Panc1 (cell line): ENCODE measurements around the gene POLR3A. TPM values are rescaled to one million over a fixed set of nuclear protein-coding genes. Genes with fewer than 3 reads are reported as not detected.
A peak's percentile ranks its signal among the peaks of the same experiment; 100 is the strongest.

Experiments
- ATAC-seq: fragments of 200-7000 bp; cut with Tn5 transposase; 2 replicates; pipeline ENCODE4 v1.9.1; 2020; ENCODE audit warnings: mild to moderate bottlenecking, moderate library complexity
- BruUV-seq: library from RNA; stranded (reverse); fragments of 400-500 nt; replicated peaks from 2 replicates; lab custom pipeline; 2021; lab: Mats Ljungman, UMichigan
- CTCF ChIA-PET: fragments of 300-600 bp; sonication (Branson Sonifier 250); formaldehyde crosslinking; loops from one replicate; lab custom pipeline; 2022; ENCODE audit warnings: antibody characterized with exemption; lab: Charles Lee
- POLR2A ChIA-PET: fragments of 300-600 bp; sonication (Branson Sonifier 250); formaldehyde crosslinking; loops from one replicate; lab custom pipeline; 2022; ENCODE audit warnings: antibody characterized with exemption; lab: Charles Lee
- DNase-seq: peaks from one replicate; pipeline ENCODE4 v3.0.0-alpha.2; 2010; ENCODE audit warnings: low read depth, low spot score
- H3K27ac ChIP-seq: 2 replicates; pipeline ENCODE4 v1.5.1; 2011; ENCODE audit warnings: mild to moderate bottlenecking, low read length, inconsistent platforms
- H3K27me3 ChIP-seq: fragments of 200-500 bp; sonication (Bioruptor generic); 2 replicates; pipeline ENCODE4 v1.6.0; 2014; ENCODE audit warnings: low read length, inconsistent platforms; ENCODE audit not compliant: control insufficient read depth, insufficient read depth
- H3K36me3 ChIP-seq: fragments of 200-500 bp; sonication (Bioruptor generic); 2 replicates; pipeline ENCODE4 v1.5.1; 2014; ENCODE audit warnings: inconsistent platforms, mild to moderate bottlenecking, low read length, moderate library complexity; ENCODE audit not compliant: control insufficient read depth, insufficient read depth
- H3K4me1 ChIP-seq: 2 replicates; pipeline ENCODE4 v1.5.1; 2011; ENCODE audit warnings: inconsistent platforms, mild to moderate bottlenecking, low read length, moderate library complexity; ENCODE audit not compliant: control insufficient read depth, insufficient read depth
- H3K4me3 ChIP-seq, 2 experiments: 2 replicates each; pipeline ENCODE4 v1.5.1; 2011 to 2012; ENCODE audit warnings: low read depth in 2 of 2, low read length in 2 of 2, mild to moderate bottlenecking in 2 of 2, inconsistent platforms in 1 of 2, moderate library complexity in 1 of 2
- H3K9me3 ChIP-seq: fragments of 200-500 bp; sonication (Bioruptor generic); 2 replicates; pipeline ENCODE4 v1.5.1; 2014; ENCODE audit warnings: low read depth, mild to moderate bottlenecking, inconsistent platforms, low read length, moderate library complexity; ENCODE audit not compliant: control insufficient read depth, insufficient read depth
- CTCF ChIP-seq: fragments of 450-650 bp; IDR thresholded peaks from 2 replicates; pipeline ENCODE4 v1.5.1; 2017; ENCODE audit warnings: mild to moderate bottlenecking
- POLR2AphosphoS5 ChIP-seq: IDR thresholded peaks from 2 replicates; pipeline ENCODE4 v1.6.1; 2012; ENCODE audit warnings: mild to moderate bottlenecking, low read depth, low read length, moderate library complexity
- REST ChIP-seq, 2 experiments: IDR thresholded peaks; 2 replicates each; pipeline ENCODE4 v1.6.1; 2011 to 2012; ENCODE audit warnings: low read depth in 2 of 2, control low read depth in 1 of 2, low read length in 1 of 2, mild to moderate bottlenecking in 1 of 2, moderate library complexity in 1 of 2; ENCODE audit not compliant: insufficient read depth in 1 of 2
- SIN3A ChIP-seq: IDR thresholded peaks from 2 replicates; pipeline ENCODE4 v1.6.1; 2012; ENCODE audit warnings: low read depth, mild to moderate bottlenecking, low read length, moderate library complexity, borderline replicate concordance; ENCODE audit not compliant: insufficient read depth
- TCF7L2 ChIP-seq: IDR thresholded peaks from 2 replicates; pipeline ENCODE4 v1.6.1; 2011; ENCODE audit warnings: mild to moderate bottlenecking, low read depth, low read length, inconsistent platforms
- in situ Hi-C: cut with HindIII; loops from 2 replicates; pipeline ENCODE4 v1.10.0; 2016; ENCODE audit warnings: low sequenced_read_pairs, low pct_unique_long_range_greater_than_20kb
- intact Hi-C: fragments of 100-400 bp; cut with micrococcal nuclease; formaldehyde crosslinking; loops from one replicate; pipeline ENCODE4 v1.10.0; 2022; ENCODE audit not compliant: unreplicated experiment
- total RNA-seq: library from RNA; stranded (reverse); gene quantifications from one replicate; pipeline ENCODE4 v1.2.1, GENCODE V29; 2021; ENCODE audit not compliant: unreplicated experiment

Gene POLR3A
- total RNA-seq, 1 experiment from 2014 or later, result 26.3 TPM

DNA sequence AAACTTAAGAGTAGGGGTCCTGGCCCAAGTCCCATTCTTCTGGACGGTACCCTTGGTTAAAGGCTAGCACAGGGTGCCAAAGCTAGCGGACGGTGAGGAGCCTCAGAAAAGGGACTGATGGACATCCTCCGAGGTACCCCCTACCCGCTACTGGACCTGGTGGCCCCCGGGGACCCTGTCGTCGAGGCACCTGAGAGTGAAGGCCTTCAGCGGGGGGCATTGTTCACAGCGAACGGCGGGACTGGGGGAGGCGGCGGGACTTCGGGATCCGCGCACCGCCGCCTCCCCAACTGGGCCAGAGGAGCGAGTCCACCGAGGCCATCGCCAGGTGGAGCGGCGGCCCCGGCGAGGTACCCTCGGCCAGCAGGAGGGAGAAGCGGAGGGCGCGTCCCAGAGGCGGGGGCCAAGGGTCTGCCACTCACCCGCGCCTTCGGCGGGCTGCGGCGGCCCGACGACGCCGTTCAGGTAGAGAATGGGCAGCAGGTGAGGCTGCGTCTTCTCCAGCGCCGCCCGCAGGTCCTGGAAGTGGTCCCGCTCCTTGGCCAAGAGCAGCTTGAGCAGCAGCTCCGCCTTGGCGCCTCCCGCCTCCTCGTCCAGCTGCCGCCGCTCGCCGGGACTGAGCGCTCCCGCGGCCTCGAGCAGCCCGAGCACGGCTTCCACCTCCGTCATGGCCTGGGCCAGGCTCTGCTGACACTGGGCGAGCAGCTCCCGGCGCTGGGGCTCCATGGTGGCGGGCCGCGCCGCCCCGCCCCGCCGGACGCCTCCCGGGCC is 103.3 kb downstream of the POLR3A start:
- no peak for DNase-seq
- H3K27ac ChIP-seq, result peak overlapping the region; percentile 84
- no peaks in the 10 kb centered on the region for H3K27me3 ChIP-seq
- H3K4me1 ChIP-seq, result peaks cover 32% of the 10 kb centered on the region
- H3K36me3 ChIP-seq, result no peaks in the 10 kb centered on the region
- peak overlapping the region; percentile 75 to 81 for H3K4me3 ChIP-seq
- CTCF ChIA-PET, result no interaction called here
- in situ Hi-C loops, result no loop called here
- no TSS peak for BruUV-seq
- TF ChIP-seq SIN3A (0 out of 2 replicates have a peak, but pooled peaks have one; percentile 40), POLR2AphosphoS5 (no peak), REST (IDR thresholded peaks at IDR 0.05; ENCODE audit: insufficient read depth in 1 of 2, low read depth in 2 of 2, low read length in 1 of 2) (no peak), CTCF (no peak), TCF7L2 (no peak)
- H3K9me3 ChIP-seq, result no peaks in the 10 kb centered on the region
- intact Hi-C loops, result no loop called here
- ATAC-seq, result peak; percentile 70
- POLR2A ChIA-PET, result interaction anchor here (0.6 kb wide), 1 partner anchor 855 kb away, joined by 3 read pairs; no protein-coding TSS in a partner anchor

DNA sequence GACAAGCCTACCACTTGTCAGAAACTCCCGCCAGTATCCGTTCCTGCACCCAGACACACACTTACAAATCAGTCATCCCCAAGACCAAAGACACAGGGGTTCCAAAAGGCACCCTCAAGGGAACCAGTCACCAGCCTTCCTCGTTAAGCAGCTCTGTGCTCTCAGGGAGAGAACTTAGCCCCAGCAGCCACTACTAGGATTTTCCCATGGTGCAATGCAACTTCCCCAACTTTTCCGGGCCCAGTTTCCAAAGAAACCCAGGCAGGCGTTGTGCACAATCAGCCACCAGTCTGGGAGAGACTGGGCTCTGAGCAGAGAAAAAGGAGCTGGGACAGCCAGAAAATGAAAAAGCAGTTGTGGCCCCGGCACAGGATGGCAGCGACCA is 103.9 kb downstream of the POLR3A start:
- no peaks in the 10 kb centered on the region for H3K27me3 ChIP-seq
- POLR2A ChIA-PET, result no interaction called here
- CTCF ChIA-PET, result no interaction called here
- peak; percentile 40; the same call in 1 of the 2 replicates for ATAC-seq
- BruUV-seq, result no TSS peak
- peak overlapping the region; percentile 75 to 81 for H3K4me3 ChIP-seq
- in situ Hi-C loops, result no loop called here
- H3K9me3 ChIP-seq, result no peaks in the 10 kb centered on the region
- intact Hi-C loops, result no loop called here
- H3K36me3 ChIP-seq, result no peaks in the 10 kb centered on the region
- peaks cover 37% of the 10 kb centered on the region for H3K4me1 ChIP-seq
- no peak for TF ChIP-seq TCF7L2
- TF ChIP-seq POLR2AphosphoS5, result no peak; the same call in 1 of the 2 replicates
- TF ChIP-seq SIN3A, result no peak
- no peak for TF ChIP-seq CTCF
- TF ChIP-seq REST (IDR thresholded peaks at IDR 0.05; ENCODE audit: insufficient read depth in 1 of 2, low read depth in 2 of 2, low read length in 1 of 2), result no peak
- no peak for DNase-seq
- H3K27ac ChIP-seq, result peak overlapping the region; percentile 84
